ENCODE measurements around the gene KCP. TPM values are rescaled to one million over a fixed set of nuclear protein-coding genes. Genes with fewer than 3 reads are reported as not detected.

Gene KCP
- total RNA-seq, 1 experiment from 2014 or later, result 1.6 TPM

DNA sequence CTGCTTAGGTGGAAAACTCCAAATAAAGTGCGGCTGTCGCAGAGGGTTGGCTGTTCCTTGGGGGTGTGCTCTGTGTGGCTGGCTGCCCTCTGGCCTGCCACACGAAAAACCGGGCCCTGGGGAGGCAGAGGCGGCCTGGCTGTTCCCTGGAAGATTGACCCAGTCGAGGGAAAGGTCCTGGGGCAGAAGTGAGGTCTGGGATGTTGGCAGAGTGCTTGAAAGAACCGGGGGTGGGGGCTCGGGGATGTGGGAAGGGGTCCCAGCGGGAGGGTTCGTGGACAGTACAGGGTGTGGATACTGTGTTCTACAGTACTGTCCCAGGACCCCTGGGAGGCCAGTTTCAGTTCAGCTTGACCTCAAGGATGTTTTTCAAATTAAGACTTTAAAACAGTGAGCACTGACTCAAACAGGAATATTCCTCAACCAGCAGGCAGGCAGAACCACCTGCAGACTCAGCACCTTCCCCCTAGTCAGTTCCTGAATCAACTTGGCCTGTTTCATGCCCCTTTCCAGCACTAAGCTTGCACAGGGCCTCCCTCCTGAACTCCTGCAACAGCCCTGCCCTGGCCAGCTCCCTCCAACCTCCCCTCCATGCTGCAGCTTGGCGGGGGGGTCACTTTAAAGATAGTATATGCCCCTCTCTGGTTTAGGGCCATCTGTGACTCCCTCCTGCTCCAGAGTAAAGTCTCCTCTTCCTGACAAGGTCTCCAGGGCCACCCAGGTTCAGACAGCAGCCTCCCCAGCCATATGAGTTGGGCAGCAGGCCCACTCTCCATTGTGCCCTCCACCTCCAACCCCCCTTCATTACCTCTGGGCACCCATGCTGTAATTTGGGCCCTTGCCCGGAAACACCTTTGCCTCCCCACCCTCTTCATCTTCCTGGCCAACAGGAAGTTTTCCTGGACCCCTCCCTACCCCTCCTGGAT lies 51.0 kb downstream of the KCP start:
- no peaks in the 10 kb centered on the region for H3K9me3 ChIP-seq (ENCODE audit: control insufficient read depth in 1 of 2, insufficient read depth in 1 of 2, low read depth in 1 of 2, low read length in 2 of 2)
- H2AFZ ChIP-seq (ENCODE audit: low read depth, low read length, poor library complexity, severe bottlenecking), result no peak overlapping the region
- no peaks in the 10 kb centered on the region for H3K27me3 ChIP-seq (ENCODE audit: insufficient read depth, low read length)
- TF ChIP-seq TCF7L2 (IDR thresholded peaks at IDR 0.05; ENCODE audit: borderline replicate concordance, extremely low read depth, insufficient read depth, insufficient read length) (no peak), POLR2A (IDR thresholded peaks at IDR 0.05; ENCODE audit: borderline replicate concordance, extremely low read depth, insufficient read depth, insufficient read length) (no peak), YY1 (IDR thresholded peaks at IDR 0.05; ENCODE audit: extremely low read depth, insufficient replicate concordance, low read depth, low read length) (no peak), EZH2phosphoT487 (IDR thresholded peaks at IDR 0.05; ENCODE audit: borderline replicate concordance) (no peak), ZNF274 (IDR thresholded peaks at IDR 0.05; ENCODE audit: low read depth, low read length) (no peak), FOSL1 (IDR thresholded peaks at IDR 0.05; ENCODE audit: low read depth) (no peak), EZH2 (IDR thresholded peaks at IDR 0.05) (no peak), SP1 (IDR thresholded peaks at IDR 0.05; ENCODE audit: low read depth) (no peak), SIN3A (IDR thresholded peaks at IDR 0.05; ENCODE audit: low read depth) (no peak), EGR1 (IDR thresholded peaks at IDR 0.05; ENCODE audit: low read depth) (no peak), POLR2AphosphoS5 (IDR thresholded peaks at IDR 0.05; ENCODE audit: low read depth, low read length) (no peak), ELF1 (IDR thresholded peaks at IDR 0.05; ENCODE audit: borderline replicate concordance, low read depth) (no peak), RAD21 (IDR thresholded peaks at IDR 0.05; ENCODE audit: low read depth) (no peak), JUND (IDR thresholded peaks at IDR 0.05) (no peak), SRF (IDR thresholded peaks at IDR 0.05; ENCODE audit: low read depth) (no peak), CBX3 (IDR thresholded peaks at IDR 0.05; ENCODE audit: low read depth) (no peak)
- TF ChIP-seq, protein P1, sequence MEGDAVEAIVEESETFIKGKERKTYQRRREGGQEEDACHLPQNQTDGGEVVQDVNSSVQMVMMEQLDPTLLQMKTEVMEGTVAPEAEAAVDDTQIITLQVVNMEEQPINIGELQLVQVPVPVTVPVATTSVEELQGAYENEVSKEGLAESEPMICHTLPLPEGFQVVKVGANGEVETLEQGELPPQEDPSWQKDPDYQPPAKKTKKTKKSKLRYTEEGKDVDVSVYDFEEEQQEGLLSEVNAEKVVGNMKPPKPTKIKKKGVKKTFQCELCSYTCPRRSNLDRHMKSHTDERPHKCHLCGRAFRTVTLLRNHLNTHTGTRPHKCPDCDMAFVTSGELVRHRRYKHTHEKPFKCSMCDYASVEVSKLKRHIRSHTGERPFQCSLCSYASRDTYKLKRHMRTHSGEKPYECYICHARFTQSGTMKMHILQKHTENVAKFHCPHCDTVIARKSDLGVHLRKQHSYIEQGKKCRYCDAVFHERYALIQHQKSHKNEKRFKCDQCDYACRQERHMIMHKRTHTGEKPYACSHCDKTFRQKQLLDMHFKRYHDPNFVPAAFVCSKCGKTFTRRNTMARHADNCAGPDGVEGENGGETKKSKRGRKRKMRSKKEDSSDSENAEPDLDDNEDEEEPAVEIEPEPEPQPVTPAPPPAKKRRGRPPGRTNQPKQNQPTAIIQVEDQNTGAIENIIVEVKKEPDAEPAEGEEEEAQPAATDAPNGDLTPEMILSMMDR (IDR thresholded peaks at IDR 0.05 in 2 of 3, conservative IDR thresholded peaks at IDR 0.05 in 1 of 3; ENCODE audit: borderline replicate concordance in 1 of 3, insufficient read depth in 1 of 3, low read depth in 2 of 3, low read length in 2 of 3), result no peak
- TF ChIP-seq, protein P2, sequence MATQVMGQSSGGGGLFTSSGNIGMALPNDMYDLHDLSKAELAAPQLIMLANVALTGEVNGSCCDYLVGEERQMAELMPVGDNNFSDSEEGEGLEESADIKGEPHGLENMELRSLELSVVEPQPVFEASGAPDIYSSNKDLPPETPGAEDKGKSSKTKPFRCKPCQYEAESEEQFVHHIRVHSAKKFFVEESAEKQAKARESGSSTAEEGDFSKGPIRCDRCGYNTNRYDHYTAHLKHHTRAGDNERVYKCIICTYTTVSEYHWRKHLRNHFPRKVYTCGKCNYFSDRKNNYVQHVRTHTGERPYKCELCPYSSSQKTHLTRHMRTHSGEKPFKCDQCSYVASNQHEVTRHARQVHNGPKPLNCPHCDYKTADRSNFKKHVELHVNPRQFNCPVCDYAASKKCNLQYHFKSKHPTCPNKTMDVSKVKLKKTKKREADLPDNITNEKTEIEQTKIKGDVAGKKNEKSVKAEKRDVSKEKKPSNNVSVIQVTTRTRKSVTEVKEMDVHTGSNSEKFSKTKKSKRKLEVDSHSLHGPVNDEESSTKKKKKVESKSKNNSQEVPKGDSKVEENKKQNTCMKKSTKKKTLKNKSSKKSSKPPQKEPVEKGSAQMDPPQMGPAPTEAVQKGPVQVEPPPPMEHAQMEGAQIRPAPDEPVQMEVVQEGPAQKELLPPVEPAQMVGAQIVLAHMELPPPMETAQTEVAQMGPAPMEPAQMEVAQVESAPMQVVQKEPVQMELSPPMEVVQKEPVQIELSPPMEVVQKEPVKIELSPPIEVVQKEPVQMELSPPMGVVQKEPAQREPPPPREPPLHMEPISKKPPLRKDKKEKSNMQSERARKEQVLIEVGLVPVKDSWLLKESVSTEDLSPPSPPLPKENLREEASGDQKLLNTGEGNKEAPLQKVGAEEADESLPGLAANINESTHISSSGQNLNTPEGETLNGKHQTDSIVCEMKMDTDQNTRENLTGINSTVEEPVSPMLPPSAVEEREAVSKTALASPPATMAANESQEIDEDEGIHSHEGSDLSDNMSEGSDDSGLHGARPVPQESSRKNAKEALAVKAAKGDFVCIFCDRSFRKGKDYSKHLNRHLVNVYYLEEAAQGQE (IDR thresholded peaks at IDR 0.05; ENCODE audit: low read depth), result no peak
- TF ChIP-seq, protein P3, sequence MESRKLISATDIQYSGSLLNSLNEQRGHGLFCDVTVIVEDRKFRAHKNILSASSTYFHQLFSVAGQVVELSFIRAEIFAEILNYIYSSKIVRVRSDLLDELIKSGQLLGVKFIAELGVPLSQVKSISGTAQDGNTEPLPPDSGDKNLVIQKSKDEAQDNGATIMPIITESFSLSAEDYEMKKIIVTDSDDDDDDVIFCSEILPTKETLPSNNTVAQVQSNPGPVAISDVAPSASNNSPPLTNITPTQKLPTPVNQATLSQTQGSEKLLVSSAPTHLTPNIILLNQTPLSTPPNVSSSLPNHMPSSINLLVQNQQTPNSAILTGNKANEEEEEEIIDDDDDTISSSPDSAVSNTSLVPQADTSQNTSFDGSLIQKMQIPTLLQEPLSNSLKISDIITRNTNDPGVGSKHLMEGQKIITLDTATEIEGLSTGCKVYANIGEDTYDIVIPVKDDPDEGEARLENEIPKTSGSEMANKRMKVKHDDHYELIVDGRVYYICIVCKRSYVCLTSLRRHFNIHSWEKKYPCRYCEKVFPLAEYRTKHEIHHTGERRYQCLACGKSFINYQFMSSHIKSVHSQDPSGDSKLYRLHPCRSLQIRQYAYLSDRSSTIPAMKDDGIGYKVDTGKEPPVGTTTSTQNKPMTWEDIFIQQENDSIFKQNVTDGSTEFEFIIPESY (IDR thresholded peaks at IDR 0.05; ENCODE audit: extremely low read depth, insufficient replicate concordance, low read length), result no peak
- H3K4me3 ChIP-seq (replicated peaks in 1 of 2; ENCODE audit: low read depth in 1 of 2, low read length in 2 of 2), result no peak overlapping the region
- H3K36me3 ChIP-seq (ENCODE audit: control insufficient read depth in 1 of 2, insufficient read depth in 2 of 2, low read length in 2 of 2), result no peaks in the 10 kb centered on the region; a peak in 1 of 4 replicates
- H3K79me2 ChIP-seq (ENCODE audit: insufficient read depth, low read length), result peaks cover 16% of the 10 kb centered on the region
- no peaks in the 10 kb centered on the region for H3K9me2 ChIP-seq (ENCODE audit: insufficient read depth)
- RAD21 ChIA-PET (ENCODE audit: low non-redundant PET in 1 of 2, low total read pairs in 2 of 2, uncharacterized antibody in 2 of 2, unreplicated experiment in 2 of 2), result interaction anchor here in 1 of 2 experiments (1.1 kb wide), 1 partner anchor 21 kb away, joined by 7 read pairs; no protein-coding TSS in a partner anchor
- no peak for DNase-seq (ENCODE audit: low read depth, low spot score)
- H3K4me1 ChIP-seq (ENCODE audit: control insufficient read depth in 1 of 2, insufficient read depth in 2 of 2, low read length in 2 of 2), result peaks cover 5 to 13% of the 10 kb centered on the region in 2 experiments; a peak in 3 of 4 replicates
- intact Hi-C loops (cut with micrococcal nuclease), result no loop called here
- CTCF ChIA-PET, result interaction anchor here (0.7 to 3.2 kb wide), 8 partner anchors 13 to 354 kb away, joined by 3 to 13 read pairs (median 5); no protein-coding TSS in a partner anchor
- H4K20me1 ChIP-seq (ENCODE audit: insufficient read depth), result no peaks in the 10 kb centered on the region
- BruUV-seq (replicated peaks), result no TSS peak
- POLR2A ChIA-PET, result no interaction called here
- H3K27ac ChIP-seq (ENCODE audit: low read depth, low read length), result no peak overlapping the region
- ATAC-seq, result no peak
- H3K9ac ChIP-seq (ENCODE audit: low read length), result no peak overlapping the region
- no peak overlapping the region for H3K4me2 ChIP-seq (ENCODE audit: low read length)

Measured in HCT116 (cell line).